ENCODE data around the gene COPB1. TPM values are rescaled to one million over a fixed set of nuclear protein-coding genes. Genes with fewer than 3 reads are reported as not detected.

COPB1 gene
- total RNA-seq, 2 experiments from 2014 or later = 93.1 to 95.9 TPM

DNA sequence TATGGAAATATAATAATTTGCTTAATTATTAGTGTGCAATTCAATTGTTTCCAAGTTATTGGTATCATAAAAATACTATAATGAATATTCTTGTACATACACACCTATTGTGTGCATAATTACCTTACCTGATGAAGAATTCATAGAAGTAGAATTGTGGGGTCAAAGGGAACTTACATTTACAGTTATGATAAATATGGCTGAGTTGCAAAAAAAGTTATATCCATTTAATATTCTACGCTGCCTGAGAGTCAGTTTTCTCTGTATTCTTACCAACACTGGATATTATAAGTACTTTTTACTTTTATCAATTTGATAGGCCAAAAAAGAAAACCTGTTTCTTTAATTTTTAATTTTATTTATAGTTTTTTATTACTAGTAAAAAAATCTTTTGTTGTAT is 22.6 kb upstream of the COPB1 start:
- Histone ChIP-seq H3K27me3 (ENCODE audit: control insufficient read depth in 1 of 2, insufficient read depth in 2 of 2, low read length in 2 of 2) (no peaks in the 10 kb centered on the region), H3K36me3 (ENCODE audit: insufficient read depth, low read length) (peaks cover 8% of the 10 kb centered on the region), H3K9me3 (ENCODE audit: control insufficient read depth in 1 of 2, insufficient read depth in 1 of 2, low read length in 2 of 2) (no peaks in the 10 kb centered on the region), H3K4me1 (ENCODE audit: insufficient read depth, low read length) (peaks cover 14% of the 10 kb centered on the region), H3K4me3 (ENCODE audit: low read length) (no peak overlapping the region), H3K27ac (ENCODE audit: low read depth in 1 of 2, low read length in 2 of 2) (no peak overlapping the region)
- H3K27ac Mint-ChIP-seq = no peak overlapping the region
- ChIA-PET POLR2A (interaction anchor here (1.5 kb wide), 1 partner anchor 242 kb away, joined by 3 read pairs; no protein-coding TSS in a partner anchor), CTCF (no interaction called here)
- H3K4me3 Mint-ChIP-seq = no peak overlapping the region
- H3K4me1 Mint-ChIP-seq (ENCODE audit: low read depth) = peaks cover 34% of the 10 kb centered on the region
- no peaks in the 10 kb centered on the region for H3K9me3 Mint-ChIP-seq
- TF ChIP-seq, protein P1, sequence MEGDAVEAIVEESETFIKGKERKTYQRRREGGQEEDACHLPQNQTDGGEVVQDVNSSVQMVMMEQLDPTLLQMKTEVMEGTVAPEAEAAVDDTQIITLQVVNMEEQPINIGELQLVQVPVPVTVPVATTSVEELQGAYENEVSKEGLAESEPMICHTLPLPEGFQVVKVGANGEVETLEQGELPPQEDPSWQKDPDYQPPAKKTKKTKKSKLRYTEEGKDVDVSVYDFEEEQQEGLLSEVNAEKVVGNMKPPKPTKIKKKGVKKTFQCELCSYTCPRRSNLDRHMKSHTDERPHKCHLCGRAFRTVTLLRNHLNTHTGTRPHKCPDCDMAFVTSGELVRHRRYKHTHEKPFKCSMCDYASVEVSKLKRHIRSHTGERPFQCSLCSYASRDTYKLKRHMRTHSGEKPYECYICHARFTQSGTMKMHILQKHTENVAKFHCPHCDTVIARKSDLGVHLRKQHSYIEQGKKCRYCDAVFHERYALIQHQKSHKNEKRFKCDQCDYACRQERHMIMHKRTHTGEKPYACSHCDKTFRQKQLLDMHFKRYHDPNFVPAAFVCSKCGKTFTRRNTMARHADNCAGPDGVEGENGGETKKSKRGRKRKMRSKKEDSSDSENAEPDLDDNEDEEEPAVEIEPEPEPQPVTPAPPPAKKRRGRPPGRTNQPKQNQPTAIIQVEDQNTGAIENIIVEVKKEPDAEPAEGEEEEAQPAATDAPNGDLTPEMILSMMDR (IDR thresholded peaks at IDR 0.05) = no peak
- intact Hi-C loops (cut with DNase I, micrococcal nuclease) = loop anchor here (5.0 kb wide), 3 partner anchors 55 to 125 kb away; partner anchors contain the start of gene PDE3B (in 1 of the 2)
- H3K36me3 Mint-ChIP-seq (ENCODE audit: low read depth) = peaks cover 36% of the 10 kb centered on the region
- DNase-seq = no peak
- H3K27me3 Mint-ChIP-seq = no peaks in the 10 kb centered on the region
- ATAC-seq (ENCODE audit: poor library complexity) = no peak

DNA sequence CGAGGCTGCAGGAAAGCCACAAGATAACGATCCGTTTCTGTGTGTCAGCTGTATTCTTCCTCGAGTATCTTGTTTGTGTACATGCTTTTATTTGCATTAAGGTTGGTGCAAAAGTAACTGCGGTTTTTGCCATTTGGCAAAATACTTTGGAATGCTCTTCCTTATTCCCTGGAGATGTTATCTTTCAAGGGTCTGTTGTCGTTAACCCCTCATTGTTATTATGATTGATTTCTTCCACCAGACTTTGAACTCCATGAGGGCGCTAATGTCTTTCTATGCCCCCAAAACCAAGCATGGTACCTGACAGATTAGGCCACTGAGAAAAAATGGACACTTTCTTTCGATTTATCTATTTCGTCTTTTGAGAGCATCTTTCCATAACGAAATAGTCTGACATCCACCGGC is 21.1 kb upstream of the COPB1 start:
- ChIA-PET POLR2A (interaction anchor here (0.9 to 3.2 kb wide), 14 partner anchors 20 to 554 kb away, joined by 3 to 39 read pairs (median 6); partner anchors contain the start of genes COPB1, CYP2R1 and PDE3B), CTCF (interaction anchor here (1.0 to 2.3 kb wide), 5 partner anchors 21 to 387 kb away, joined by 3 to 11 read pairs (median 4); partner anchors contain the start of genes COPB1 and PDE3B)
- intact Hi-C loops (cut with DNase I, micrococcal nuclease) = loop anchor here (1.0 to 5.0 kb wide), 8 partner anchors 19 to 372 kb away; partner anchors contain the start of genes CYP2R1 (in 1 of the 2) and PDE3B (in 1 of the 2)
- Mint-ChIP-seq H3K27me3 (no peaks in the 10 kb centered on the region), H3K4me1 (ENCODE audit: low read depth) (peaks cover 37% of the 10 kb centered on the region), H3K9me3 (no peaks in the 10 kb centered on the region), H3K36me3 (ENCODE audit: low read depth) (peaks cover 41% of the 10 kb centered on the region), H3K27ac (peak overlapping the region; percentile 94), H3K4me3 (peak overlapping the region; percentile 96)
- Histone ChIP-seq H3K36me3 (ENCODE audit: insufficient read depth, low read length) (peaks cover 21% of the 10 kb centered on the region), H3K4me3 (ENCODE audit: low read length) (peak overlapping the region; percentile 74), H3K4me1 (ENCODE audit: insufficient read depth, low read length) (peaks cover 14% of the 10 kb centered on the region), H3K9me3 (ENCODE audit: control insufficient read depth in 1 of 2, insufficient read depth in 1 of 2, low read length in 2 of 2) (no peaks in the 10 kb centered on the region), H3K27me3 (ENCODE audit: control insufficient read depth in 1 of 2, insufficient read depth in 2 of 2, low read length in 2 of 2) (no peaks in the 10 kb centered on the region), H3K27ac (ENCODE audit: low read depth in 1 of 2, low read length in 2 of 2) (peak overlapping the region; percentile 81 to 83)
- no peak for ATAC-seq (ENCODE audit: poor library complexity)
- TF ChIP-seq, protein P1 (IDR thresholded peaks at IDR 0.05) = no peak
- DNase-seq = no peak

DNA sequence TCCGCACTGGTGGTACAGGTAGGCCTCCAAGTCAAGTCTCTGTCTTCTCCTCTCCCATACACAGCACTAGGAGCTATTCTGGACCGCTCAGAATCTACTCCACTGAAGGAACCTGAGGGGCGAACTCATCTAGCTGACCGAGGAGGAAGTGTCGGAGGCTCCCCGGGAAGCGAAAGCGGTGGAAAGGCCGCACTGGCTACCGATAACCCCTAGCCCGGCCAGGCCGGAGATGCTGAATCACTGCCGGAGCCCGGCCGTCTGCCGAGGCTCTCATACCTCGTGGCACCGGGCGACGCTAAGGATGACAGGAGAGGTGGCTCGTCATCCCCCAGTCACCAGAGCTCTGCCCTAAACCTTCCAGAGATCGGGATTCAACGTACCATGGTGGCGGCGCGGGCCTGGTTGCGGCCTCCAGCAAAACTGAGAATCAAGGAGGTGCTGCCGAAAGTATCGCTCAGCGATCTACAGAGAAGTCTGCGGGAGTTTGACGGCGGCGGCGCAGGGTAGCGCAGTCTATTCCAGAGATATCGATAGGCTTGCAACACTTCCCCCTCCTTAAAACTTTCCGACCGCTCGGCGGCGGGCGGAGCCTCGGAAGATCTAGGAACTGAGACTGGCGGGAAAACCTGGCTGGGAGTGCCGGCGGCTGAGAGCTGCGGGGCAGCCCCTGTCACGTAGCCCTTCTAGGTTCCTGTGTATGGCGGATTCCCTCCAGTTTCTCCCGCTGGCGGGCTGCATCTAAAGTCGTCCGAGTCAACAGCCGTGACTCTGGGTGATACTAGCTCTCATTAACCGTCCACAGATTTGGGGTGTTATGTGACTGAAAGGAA is 20.5 kb upstream of the COPB1 start, which contains the start of gene PSMA1:
Gene PSMA1, minus strand, starts transcription at position 470 of the 830 bp plus-strand sequence. Its CDS starts 87 bp downstream, at position 383.
- H3K27me3 Mint-ChIP-seq = no peaks in the 10 kb centered on the region
- POLR2A ChIA-PET = interaction anchor here (0.8 to 3.2 kb wide), 15 partner anchors 20 to 555 kb away, joined by 3 to 39 read pairs (median 6); partner anchors contain the start of genes COPB1, CYP2R1 and PDE3B

More for the DNA sequence above, 20.5 kb upstream of the COPB1 start, which contains the start of gene PSMA1:
- Mint-ChIP-seq H3K36me3 (ENCODE audit: low read depth) (peaks cover 42% of the 10 kb centered on the region), H3K4me3 (peak within 1 kb of the TSS; percentile 96), H3K27ac (peak within 1 kb of the TSS; percentile 94), H3K9me3 (no peaks in the 10 kb centered on the region), H3K4me1 (ENCODE audit: low read depth) (peaks cover 37% of the 10 kb centered on the region)
- Histone ChIP-seq H3K4me3 (ENCODE audit: low read length) (peak within 1 kb of the TSS; percentile 74), H3K9me3 (ENCODE audit: control insufficient read depth in 1 of 2, insufficient read depth in 1 of 2, low read length in 2 of 2) (no peaks in the 10 kb centered on the region), H3K36me3 (ENCODE audit: insufficient read depth, low read length) (peaks cover 26% of the 10 kb centered on the region), H3K27ac (ENCODE audit: low read depth in 1 of 2, low read length in 2 of 2) (peak within 1 kb of the TSS; percentile 81 to 83), H3K27me3 (ENCODE audit: control insufficient read depth in 1 of 2, insufficient read depth in 2 of 2, low read length in 2 of 2) (no peaks in the 10 kb centered on the region), H3K4me1 (ENCODE audit: insufficient read depth, low read length) (peaks cover 14% of the 10 kb centered on the region)
- intact Hi-C loops (cut with DNase I, micrococcal nuclease) = loop anchor here (1.0 to 5.0 kb wide), 9 partner anchors 19 to 373 kb away; partner anchors contain the start of genes CYP2R1 (in 1 of the 2) and PDE3B (in 1 of the 2)
- TF ChIP-seq, protein P1 (IDR thresholded peaks at IDR 0.05) = peak; percentile 36
- CTCF ChIA-PET = interaction anchor here (1.0 to 2.3 kb wide), 7 partner anchors 20 to 388 kb away, joined by 3 to 11 read pairs (median 3); partner anchors contain the start of genes COPB1 and PDE3B
- DNase-seq = peak; percentile 79 to 95 (median 87)
- peak; percentile 90 for ATAC-seq (ENCODE audit: poor library complexity)
